HG03060 (cell line): Measurements from ENCODE around the gene GRXCR1.

Experiments
- ATAC-seq: cut with Tn5 transposase; IDR thresholded peaks from one replicate; pipeline ENCODE4 v1.9.1; 2021; ENCODE audit warnings: low read depth, moderate number of reproducible peaks; ENCODE audit not compliant: unreplicated experiment

The GRXCR1 gene

GRCh38 chr4:42925921-42926320 is 33.4 kb downstream of the GRXCR1 start:
- no peak for ATAC-seq

- no peak for ATAC-seq
Observed at GRCh38 chr4:42927946-42928345, 35.4 kb downstream of the GRXCR1 start.

GRCh38 chr4:42928582-42928981 is 36.1 kb downstream of the GRXCR1 start:
- ATAC-seq = no peak

- no peak for ATAC-seq
Observed at GRCh38 chr4:42942216-42942615, 49.7 kb downstream of the GRXCR1 start.

GRCh38 chr4:42945874-42946273 is 53.4 kb downstream of the GRXCR1 start:
- ATAC-seq = no peak

GRCh38 chr4:42953321-42953720 is 60.8 kb downstream of the GRXCR1 start:
- no peak for ATAC-seq

GRCh38 chr4:42954963-42955669 is 62.6 kb downstream of the GRXCR1 start:
- no peak for ATAC-seq

GRCh38 chr4:42955746-42956505 is 63.4 kb downstream of the GRXCR1 start:
- no peak for ATAC-seq

GRCh38 chr4:42965326-42965725 is 72.8 kb downstream of the GRXCR1 start:
- ATAC-seq = no peak

GRCh38 chr4:42985976-42986375 is 93.5 kb downstream of the GRXCR1 start:
- no peak for ATAC-seq

GRCh38 chr4:42995343-42995944 is 102.9 kb downstream of the GRXCR1 start:
- no peak for ATAC-seq

- no peak for ATAC-seq
Observed at GRCh38 chr4:43008793-43009192, 116.3 kb downstream of the GRXCR1 start.

- no peak for ATAC-seq
Observed at GRCh38 chr4:43014256-43014655, 121.7 kb downstream of the GRXCR1 start.

GRCh38 chr4:43041632-43042031 is 149.1 kb downstream of the GRXCR1 start:
- no peak for ATAC-seq

- ATAC-seq = no peak
Observed at GRCh38 chr4:43047058-43047457, 154.5 kb downstream of the GRXCR1 start.

GRCh38 chr4:43048570-43048969 is 156.1 kb downstream of the GRXCR1 start:
- ATAC-seq = no peak

- ATAC-seq = no peak
Observed at GRCh38 chr4:43049326-43049725, 156.8 kb downstream of the GRXCR1 start.

- no peak for ATAC-seq
Observed at GRCh38 chr4:43066415-43066814, 173.9 kb downstream of the GRXCR1 start.

- no peak for ATAC-seq
Observed at GRCh38 chr4:43071069-43071468, 178.6 kb downstream of the GRXCR1 start.
